GM13976 (cell line): Measurements from ENCODE around the gene ENOSF1.
"Not testable (repeated sequence)": the region's sequence is repeated elsewhere in the genome, so short reads cannot be mapped to it uniquely, and the experiment has no call there.

Experiments
- DNase-seq: peaks from one replicate; pipeline ENCODE4 v3.0.0; 2012; ENCODE audit warnings: low spot score
- in situ Hi-C: fragments of 300-500 bp; cut with MboI; formaldehyde crosslinking; loops from one replicate; pipeline ENCODE4 v1.12.0; 2022; ENCODE audit warnings: low sequenced_read_pairs, mixed read lengths, inconsistent platforms; ENCODE audit not compliant: unreplicated experiment
- TF ChIP-seq, protein P1 (sequence below): IDR thresholded peaks from 2 replicates; pipeline ENCODE4 v1.5.1; 2012; ENCODE audit warnings: borderline replicate concordance, mild to moderate bottlenecking; ENCODE audit not compliant: insufficient read depth; ENCODE audit errors: extremely low read depth, missing control alignments, control extremely low read depth

ENOSF1 gene

DNA sequence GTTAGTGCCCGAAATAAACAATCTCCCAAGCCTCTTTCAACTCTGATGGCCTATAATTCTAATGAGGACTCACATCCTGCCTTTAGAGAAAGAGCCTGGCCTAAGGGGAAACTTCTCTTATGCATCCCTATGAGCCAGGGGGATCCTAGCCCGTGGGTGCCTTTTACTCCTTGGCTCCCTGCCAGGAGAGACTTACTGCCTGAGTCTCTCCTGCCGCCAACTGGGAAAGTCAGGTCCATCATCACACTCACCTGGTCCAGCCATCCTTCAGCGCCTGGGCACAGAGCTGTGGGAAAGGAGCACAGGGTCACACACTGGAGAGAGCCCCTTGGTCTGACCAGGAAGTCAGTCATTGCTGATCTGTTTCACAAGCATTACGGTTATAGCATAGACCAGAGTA lies 24.1 kb downstream of the ENOSF1 start:
- TF ChIP-seq, protein P1, sequence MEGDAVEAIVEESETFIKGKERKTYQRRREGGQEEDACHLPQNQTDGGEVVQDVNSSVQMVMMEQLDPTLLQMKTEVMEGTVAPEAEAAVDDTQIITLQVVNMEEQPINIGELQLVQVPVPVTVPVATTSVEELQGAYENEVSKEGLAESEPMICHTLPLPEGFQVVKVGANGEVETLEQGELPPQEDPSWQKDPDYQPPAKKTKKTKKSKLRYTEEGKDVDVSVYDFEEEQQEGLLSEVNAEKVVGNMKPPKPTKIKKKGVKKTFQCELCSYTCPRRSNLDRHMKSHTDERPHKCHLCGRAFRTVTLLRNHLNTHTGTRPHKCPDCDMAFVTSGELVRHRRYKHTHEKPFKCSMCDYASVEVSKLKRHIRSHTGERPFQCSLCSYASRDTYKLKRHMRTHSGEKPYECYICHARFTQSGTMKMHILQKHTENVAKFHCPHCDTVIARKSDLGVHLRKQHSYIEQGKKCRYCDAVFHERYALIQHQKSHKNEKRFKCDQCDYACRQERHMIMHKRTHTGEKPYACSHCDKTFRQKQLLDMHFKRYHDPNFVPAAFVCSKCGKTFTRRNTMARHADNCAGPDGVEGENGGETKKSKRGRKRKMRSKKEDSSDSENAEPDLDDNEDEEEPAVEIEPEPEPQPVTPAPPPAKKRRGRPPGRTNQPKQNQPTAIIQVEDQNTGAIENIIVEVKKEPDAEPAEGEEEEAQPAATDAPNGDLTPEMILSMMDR, result no peak
- DNase-seq, result no peak
- in situ Hi-C loops, result no loop called here

DNA sequence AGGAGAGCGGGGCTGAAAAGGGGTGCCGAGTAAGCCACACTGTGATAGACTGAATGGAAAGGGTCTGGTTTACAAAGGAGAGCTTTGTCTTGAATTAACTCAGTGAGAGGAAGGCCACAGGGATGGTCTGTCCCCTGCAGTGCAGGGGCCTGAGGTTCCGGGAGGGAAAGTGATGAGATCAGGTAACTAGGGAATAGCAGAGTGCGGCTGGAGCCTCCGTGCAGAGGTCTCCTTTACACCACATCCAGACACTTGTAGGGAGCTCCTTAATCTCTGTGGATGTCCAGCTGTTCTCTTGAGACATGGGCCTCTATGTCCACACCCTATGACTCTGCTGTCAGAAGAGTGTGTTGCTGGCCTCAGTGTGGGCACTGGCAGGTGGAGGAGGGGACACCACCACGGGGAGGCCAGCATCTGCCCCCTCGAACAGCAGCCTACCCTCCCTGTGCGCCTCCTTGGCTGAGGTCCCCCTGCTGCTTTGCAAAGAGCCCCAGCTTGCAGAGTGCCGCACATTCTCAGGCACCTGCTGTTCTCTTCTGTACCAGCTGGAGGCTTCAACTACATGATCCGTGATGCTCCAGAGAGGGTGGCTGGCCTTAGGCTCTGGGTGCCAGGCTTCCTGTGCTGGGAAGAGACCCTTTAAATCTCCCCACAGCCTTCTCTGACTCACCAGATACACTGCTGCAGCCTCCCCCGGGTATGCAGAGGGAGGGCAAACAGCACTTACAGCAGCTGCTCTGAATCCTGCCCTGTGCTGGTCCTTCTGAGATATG lies 25.9 kb downstream of the ENOSF1 start:
- TF ChIP-seq, protein P1, result no peak
- in situ Hi-C loops, result no loop called here
- no peak for DNase-seq

DNA sequence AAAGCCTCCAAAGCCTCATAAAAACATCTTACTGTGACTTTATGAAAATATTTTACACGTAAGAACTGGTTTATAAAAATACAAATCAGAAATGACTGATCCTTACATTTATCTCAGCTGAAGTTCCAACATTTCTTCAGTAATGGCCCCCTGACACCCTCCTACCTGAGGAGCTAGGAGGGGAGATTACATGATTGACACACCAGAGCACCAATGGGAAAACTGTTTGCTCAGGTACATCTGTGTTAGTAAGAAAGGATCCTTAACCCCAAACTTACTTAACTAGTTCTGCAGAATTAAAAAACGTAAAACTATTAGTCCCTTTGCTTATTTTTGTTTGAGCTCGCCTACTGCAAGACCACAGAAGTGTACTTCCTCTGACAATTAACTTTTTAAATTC lies 27.0 kb downstream of the ENOSF1 start:
- in situ Hi-C loops, result no loop called here

GRCh38 chr18:683531-683930 lies 28.9 kb downstream of the ENOSF1 start:
- DNase-seq, result no peak
- TF ChIP-seq, protein P1, result no peak
- in situ Hi-C loops, result no loop called here

More for the DNA sequence above, 27.0 kb downstream of the ENOSF1 start:
- no peak for DNase-seq
- TF ChIP-seq, protein P1, result no peak

DNA sequence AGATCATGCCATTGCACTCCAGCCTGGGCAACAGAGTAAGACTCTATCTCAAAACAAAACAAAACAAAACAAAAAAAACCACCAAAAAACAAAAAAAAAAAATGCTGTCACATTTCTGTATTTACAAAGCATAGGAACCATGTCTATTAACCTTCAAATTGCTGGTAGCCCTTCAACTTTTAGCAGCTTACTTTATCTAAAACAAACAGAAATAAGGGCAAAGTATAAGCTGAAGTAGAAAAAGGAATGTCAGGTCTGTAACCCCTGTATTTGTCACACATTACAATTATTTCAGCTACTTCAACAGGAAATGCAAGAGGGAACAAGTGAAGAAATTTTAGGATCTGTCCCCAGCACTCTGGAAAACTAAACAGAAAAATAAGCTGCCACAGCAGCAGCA lies 29.6 kb downstream of the ENOSF1 start:
- DNase-seq, result no peak
- in situ Hi-C loops, result no loop called here
- TF ChIP-seq, protein P1, result no peak

DNA sequence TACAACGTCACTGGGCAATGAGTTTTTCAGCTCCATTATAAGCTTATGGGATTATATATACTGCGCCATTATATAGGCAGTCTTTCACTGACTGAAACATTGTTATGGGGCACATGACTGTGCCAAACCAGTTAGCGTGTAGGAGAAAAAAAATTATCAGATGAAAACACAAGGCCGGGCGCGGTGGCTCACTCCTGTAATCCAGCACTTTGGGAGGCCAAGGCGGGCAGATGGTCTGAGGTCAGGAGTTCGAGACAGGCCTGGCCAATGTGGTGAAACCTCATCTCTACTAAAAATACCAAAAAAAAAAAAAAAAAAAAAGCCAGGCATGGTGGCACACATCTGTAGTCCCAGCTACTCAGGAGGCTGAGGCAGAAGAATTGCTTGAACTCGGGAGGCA lies 30.0 kb downstream of the ENOSF1 start:
- in situ Hi-C loops, DNase-seq: not testable (repeated sequence)

DNA sequence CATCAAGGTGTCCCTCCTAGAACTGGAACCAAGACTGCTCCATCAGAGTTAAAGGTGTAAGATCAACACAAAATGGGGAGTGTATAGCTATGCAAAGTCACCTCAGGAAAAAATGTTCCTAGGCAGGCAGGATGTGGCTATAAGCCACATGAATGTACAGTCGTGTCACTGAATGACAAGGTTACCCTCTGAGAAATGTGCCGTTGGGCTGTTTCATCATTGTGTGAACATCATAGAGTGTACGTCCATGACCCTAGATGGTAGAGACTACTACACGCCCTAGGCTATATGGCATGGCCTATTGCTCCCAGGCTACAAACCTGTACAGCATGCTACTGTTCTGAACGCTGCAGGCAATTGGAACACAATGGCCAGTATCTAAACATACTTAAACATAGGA lies 30.4 kb downstream of the ENOSF1 start:
- no peak for DNase-seq
- TF ChIP-seq, protein P1, result no peak
- in situ Hi-C loops, result no loop called here
